Breast epithelium (tissue), 3 donors: ENCODE results near the gene PLA2G12B.

ENCODE experiments used
- CTCF ChIP-seq, 3 donors: fragments of 450-650 bp; IDR thresholded peaks; one replicate each; pipeline ENCODE4 v1.5.1; 2016 to 2017; ENCODE audit warnings: antibody characterized with exemption in 3 of 3, mild to moderate bottlenecking in 3 of 3, moderate library complexity in 3 of 3
- POLR2AphosphoS5 ChIP-seq, 3 donors: sonication (generic); formaldehyde crosslinking; IDR thresholded peaks; one replicate each; pipeline ENCODE4 v1.6.1; 2017; ENCODE audit warnings: antibody characterized with exemption in 3 of 3

GRCh38 chr10:73003822-73004221 is 49.2 kb upstream of the PLA2G12B start:
- TF ChIP-seq CTCF (IDR thresholded peaks at IDR 0.05) (no peak), POLR2AphosphoS5 (IDR thresholded peaks at IDR 0.05) (no peak)
